A549 treated with Mapracorat at 1 μM for 4 hours (cell line): ENCODE results near the gene PCDHB13. TPM values are rescaled to one million over a fixed set of nuclear protein-coding genes. Genes with fewer than 3 reads are reported as not detected.

Experiments used
- total RNA-seq: library from RNA; stranded (reverse); fragments of 200-300 nt; extraction: Qiagen RNA extraction; gene quantifications from 5 replicates; pipeline ENCODE4 v1.2.3, GENCODE V29; 2022

Gene PCDHB13
- 0.04 to 0.12 TPM (median 0.05 TPM) in 5 replicates for total RNA-seq

GRCh38 chr5:141213656-141214339 is at the start of gene PCDHB13:
Gene PCDHB13 (plus strand): TSS chr5:141213919. CDS start chr5:141214124, 205 bp downstream.

GRCh38 chr5:141172381-141173204 is 41.1 kb upstream of the PCDHB13 start, which contains the start of gene PCDHB7:
Gene PCDHB7 (plus strand): TSS chr5:141172644. CDS start chr5:141172836, 192 bp downstream.

GRCh38 chr5:141177577-141178191 is 36.0 kb upstream of the PCDHB13 start, which contains the start of gene PCDHB8:
Gene PCDHB8 (plus strand): TSS chr5:141177790. CDS start chr5:141178035, 245 bp downstream.

GRCh38 chr5:141182248-141182647 is 31.5 kb upstream of the PCDHB13 start, which contains the start of gene PCDHB16:
Gene PCDHB16 (plus strand): TSS chr5:141182387. CDS start chr5:141182560, 173 bp downstream.

GRCh38 chr5:141186897-141187512 is 26.7 kb upstream of the PCDHB13 start, which contains the start of gene PCDHB9:
Gene PCDHB9 (plus strand): TSS chr5:141187161. CDS start chr5:141187319, 158 bp downstream.

GRCh38 chr5:141192110-141192725 is 21.5 kb upstream of the PCDHB13 start, which contains the start of gene PCDHB10:
Gene PCDHB10 (plus strand): TSS chr5:141192353. CDS start chr5:141192553, 200 bp downstream.

GRCh38 chr5:141199359-141200235 is 14.1 kb upstream of the PCDHB13 start, which contains the start of gene PCDHB11:
Gene PCDHB11 (plus strand): TSS chr5:141199627. CDS start chr5:141199775, 148 bp downstream.

GRCh38 chr5:141208478-141208877 is 5.2 kb upstream of the PCDHB13 start, which contains the start of gene PCDHB12:
Gene PCDHB12 (plus strand): TSS chr5:141208719. CDS start chr5:141208908, 189 bp downstream.

GRCh38 chr5:141223112-141223783 is 9.5 kb downstream of the PCDHB13 start, which contains the start of gene PCDHB14:
Gene PCDHB14 (plus strand): TSS chr5:141223343. CDS start chr5:141223506, 163 bp downstream.

GRCh38 chr5:141245250-141245717 is 31.6 kb downstream of the PCDHB13 start, which contains the start of gene PCDHB15:
Gene PCDHB15 (plus strand): TSS chr5:141245395. CDS start chr5:141245579, 184 bp downstream.

Other genes with a start within 250 kb of the PCDHB13 start
- gene PCDHAC2, start 247.4 kb upstream of the PCDHB13 start, total RNA-seq = 3.5 to 4.8 TPM (median 3.9 TPM) in 5 replicates
- not detected in 5 replicates for gene PCDHB1, start 162.5 kb upstream of the PCDHB13 start, total RNA-seq
- gene PCDHB2, start 119.3 kb upstream of the PCDHB13 start, total RNA-seq = 3.3 to 13.0 TPM (median 3.7 TPM) in 5 replicates
- 8.7 TPM in 1 of 5 replicates, not detected in the others for gene PCDHB3, start 113.4 kb upstream of the PCDHB13 start, total RNA-seq
- gene PCDHB4, start 92.1 kb upstream of the PCDHB13 start, total RNA-seq = 0.07 to 0.13 TPM (median 0.09 TPM) in 4 of 5 replicates, not detected in the other
- gene PCDHB5, start 78.7 kb upstream of the PCDHB13 start, total RNA-seq = 1.2 to 1.6 TPM (median 1.3 TPM) in 5 replicates
- gene PCDHB6, start 63.9 kb upstream of the PCDHB13 start, total RNA-seq = 0.79 to 1.1 TPM (median 0.90 TPM) in 5 replicates
- gene PCDHB7, start 41.3 kb upstream of the PCDHB13 start, total RNA-seq = 0.05 TPM in 1 of 5 replicates, not detected in the others
- 0.19 to 0.42 TPM (median 0.22 TPM) in 5 replicates for gene PCDHB8, start 36.1 kb upstream of the PCDHB13 start, total RNA-seq
- gene PCDHB16, start 31.5 kb upstream of the PCDHB13 start, total RNA-seq = 0.05 to 0.08 TPM (median 0.05 TPM) in 4 of 5 replicates, not detected in the other
- gene PCDHB9, start 26.8 kb upstream of the PCDHB13 start, total RNA-seq = 0.03 to 0.26 TPM (median 0.05 TPM) in 3 of 5 replicates, not detected in the others
- gene PCDHB10, start 21.6 kb upstream of the PCDHB13 start, total RNA-seq = not detected in 5 replicates
- gene PCDHB11, start 14.3 kb upstream of the PCDHB13 start, total RNA-seq = 0.05 to 0.08 TPM (median 0.08 TPM) in 4 of 5 replicates, not detected in the other
- 0.06 TPM in 1 of 5 replicates, not detected in the others for gene PCDHB12, start 5.2 kb upstream of the PCDHB13 start, total RNA-seq
- gene PCDHB14, start 9.4 kb downstream of the PCDHB13 start, total RNA-seq = 0.05 to 0.21 TPM (median 0.14 TPM) in 5 replicates
- 0.06 to 0.11 TPM (median 0.10 TPM) in 3 of 5 replicates, not detected in the others for gene PCDHB15, start 31.5 kb downstream of the PCDHB13 start, total RNA-seq
- gene SLC25A2, start 90.1 kb downstream of the PCDHB13 start, total RNA-seq = not detected in 5 replicates
- 60.0 to 73.5 TPM (median 68.7 TPM) in 5 replicates for gene TAF7, start 106.9 kb downstream of the PCDHB13 start, total RNA-seq
- 0.24 to 0.29 TPM (median 0.26 TPM) in 5 replicates for gene PCDHGA1, start 116.6 kb downstream of the PCDHB13 start, total RNA-seq
- gene PCDHGA2, start 124.8 kb downstream of the PCDHB13 start, total RNA-seq = 0.42 to 0.91 TPM (median 0.68 TPM) in 5 replicates
- not detected in 5 replicates for gene PCDHGA3, start 129.9 kb downstream of the PCDHB13 start, total RNA-seq
- gene PCDHGB1, start 136.2 kb downstream of the PCDHB13 start, total RNA-seq = 1.3 to 2.0 TPM (median 1.9 TPM) in 5 replicates
- 0.07 to 0.22 TPM (median 0.12 TPM) in 5 replicates for gene PCDHGA4, start 141.1 kb downstream of the PCDHB13 start, total RNA-seq
- 0.06 to 0.11 TPM (median 0.07 TPM) in 4 of 5 replicates, not detected in the other for gene PCDHGB2, start 146.1 kb downstream of the PCDHB13 start, total RNA-seq
- gene PCDHGA5, start 150.2 kb downstream of the PCDHB13 start, total RNA-seq = 0.09 to 0.17 TPM (median 0.14 TPM) in 5 replicates
- 0.10 to 0.31 TPM (median 0.21 TPM) in 5 replicates for gene PCDHGB3, start 156.3 kb downstream of the PCDHB13 start, total RNA-seq
- 0.13 to 0.27 TPM (median 0.21 TPM) in 5 replicates for gene PCDHGA6, start 160.0 kb downstream of the PCDHB13 start, total RNA-seq
- 0.69 to 1.1 TPM (median 0.90 TPM) in 5 replicates for gene PCDHGA7, start 168.8 kb downstream of the PCDHB13 start, total RNA-seq
- 0.55 to 1.0 TPM (median 0.97 TPM) in 5 replicates for gene PCDHGB4, start 173.8 kb downstream of the PCDHB13 start, total RNA-seq
- 0.02 to 0.06 TPM (median 0.06 TPM) in 3 of 5 replicates, not detected in the others for gene PCDHGA8, start 178.7 kb downstream of the PCDHB13 start, total RNA-seq
- 1.6 to 2.6 TPM (median 2.2 TPM) in 5 replicates for gene PCDHGB5, start 184.0 kb downstream of the PCDHB13 start, total RNA-seq
- gene PCDHGA9, start 188.9 kb downstream of the PCDHB13 start, total RNA-seq = 0.06 to 0.08 TPM (median 0.06 TPM) in 3 of 5 replicates, not detected in the others
- gene PCDHGB6, start 194.1 kb downstream of the PCDHB13 start, total RNA-seq = 0.08 to 0.13 TPM (median 0.12 TPM) in 5 replicates
- 0.02 to 0.03 TPM in 2 of 5 replicates, not detected in the others for gene PCDHGA10, start 199.1 kb downstream of the PCDHB13 start, total RNA-seq
- gene PCDHGB7, start 203.8 kb downstream of the PCDHB13 start, total RNA-seq = 0.05 to 0.10 TPM (median 0.07 TPM) in 3 of 5 replicates, not detected in the others
- 0.04 to 0.06 TPM (median 0.05 TPM) in 3 of 5 replicates, not detected in the others for gene PCDHGA11, start 207.1 kb downstream of the PCDHB13 start, total RNA-seq
- 0.02 TPM in 1 of 5 replicates, not detected in the others for gene PCDHGA12, start 216.6 kb downstream of the PCDHB13 start, total RNA-seq